Stimulated activated naive CD4-positive, alpha-beta T cell (primary cell): ENCODE data around the gene ADAM33.

Source experiments
- DNase-seq, 6 experiments: peaks; one replicate each; lab custom pipeline; 2025; lab: John Stamatoyannopoulos, UW

The ADAM33 gene

DNA sequence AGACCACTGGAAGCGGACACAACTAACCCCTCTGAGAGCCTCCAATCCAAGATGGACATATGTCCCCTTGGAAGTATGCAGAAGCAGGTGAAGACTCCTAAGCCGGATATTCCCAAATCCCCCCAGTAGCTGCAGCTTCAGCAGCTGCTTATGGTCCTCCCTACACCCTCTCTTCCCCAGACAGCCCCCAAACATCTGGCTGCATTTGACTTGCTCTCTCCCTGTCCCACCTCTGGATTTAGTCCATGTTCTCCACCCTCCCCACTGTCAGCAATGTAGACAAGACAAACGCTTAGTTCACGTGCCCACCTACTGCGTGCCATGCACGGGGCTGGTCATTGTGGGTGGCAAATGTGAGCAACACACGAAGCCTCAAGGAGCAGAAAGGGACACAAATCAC is 4.6 kb upstream of the ADAM33 start:
- DNase-seq, result no peak

DNA sequence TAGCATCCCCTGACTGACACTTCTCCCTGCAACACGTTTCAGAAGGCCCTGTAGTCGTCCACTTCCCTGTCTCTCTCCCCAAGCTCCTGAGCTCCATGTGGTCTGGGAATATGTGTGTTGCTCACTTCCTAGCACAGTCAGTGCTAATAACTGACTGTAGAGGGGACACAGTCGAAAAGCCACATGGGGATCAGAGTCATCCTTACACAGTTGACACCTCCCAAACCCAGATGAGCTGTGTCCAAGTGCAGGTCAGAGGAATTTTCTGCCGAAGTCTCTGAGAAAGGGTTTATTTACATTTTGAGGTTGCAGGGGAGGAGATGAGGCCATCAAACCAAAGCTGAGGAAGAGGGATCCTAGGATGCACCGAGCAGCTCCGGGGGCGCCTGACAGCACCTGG is 3.5 kb upstream of the ADAM33 start:
- DNase-seq, result no peak

GRCh38 chr20:3681352-3681930 is 369 bp downstream of the ADAM33 start:
- DNase-seq, result no peak

- DNase-seq, result no peak
These were observed 984 bp downstream of the ADAM33 start for GRCh38 chr20:3680701-3681351.

GRCh38 chr20:3679749-3680700 is 1.8 kb downstream of the ADAM33 start:
- no peak for DNase-seq

DNA sequence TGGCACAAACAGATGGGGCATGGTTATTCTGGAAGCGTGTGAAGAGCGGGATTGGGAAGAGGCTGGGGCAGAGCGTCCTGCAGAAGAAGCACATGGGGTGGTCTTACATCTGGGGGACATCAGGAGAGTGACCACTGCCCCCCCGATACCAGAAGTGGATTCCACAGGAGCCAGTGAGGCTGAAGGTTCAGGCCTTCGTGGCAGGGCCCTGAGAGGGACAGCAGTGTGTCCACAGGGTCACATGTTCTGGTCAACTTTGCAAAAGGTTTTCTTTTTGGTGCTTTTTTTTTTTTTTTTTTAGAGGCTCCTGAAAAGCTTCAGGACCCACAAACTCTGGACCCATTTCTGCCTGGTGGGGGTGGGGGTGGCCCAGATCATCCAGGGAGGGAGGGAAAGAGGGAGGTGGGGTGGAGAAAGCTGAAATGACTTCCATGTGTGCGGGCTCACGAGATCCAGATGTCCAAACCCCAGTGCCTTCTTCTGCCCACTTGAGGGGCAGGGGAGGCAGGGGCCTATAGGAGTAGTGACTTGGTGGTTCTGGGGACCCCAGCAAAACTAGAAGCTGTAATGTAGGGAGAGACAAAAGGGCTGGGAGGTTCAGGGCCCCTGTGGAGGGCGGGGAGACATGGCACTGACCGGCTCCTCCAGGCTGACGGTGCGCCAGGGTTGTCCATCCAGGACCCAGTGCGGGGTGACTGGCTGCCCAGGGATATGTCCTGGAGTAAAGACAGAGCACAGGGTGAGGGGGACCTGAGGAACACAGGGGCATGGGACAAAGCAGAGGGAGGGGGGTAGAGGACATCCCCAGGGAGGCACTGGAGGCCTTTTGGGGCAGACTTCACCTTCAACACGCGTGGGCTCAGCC is 2.7 kb downstream of the ADAM33 start:
- no peak for DNase-seq

DNA sequence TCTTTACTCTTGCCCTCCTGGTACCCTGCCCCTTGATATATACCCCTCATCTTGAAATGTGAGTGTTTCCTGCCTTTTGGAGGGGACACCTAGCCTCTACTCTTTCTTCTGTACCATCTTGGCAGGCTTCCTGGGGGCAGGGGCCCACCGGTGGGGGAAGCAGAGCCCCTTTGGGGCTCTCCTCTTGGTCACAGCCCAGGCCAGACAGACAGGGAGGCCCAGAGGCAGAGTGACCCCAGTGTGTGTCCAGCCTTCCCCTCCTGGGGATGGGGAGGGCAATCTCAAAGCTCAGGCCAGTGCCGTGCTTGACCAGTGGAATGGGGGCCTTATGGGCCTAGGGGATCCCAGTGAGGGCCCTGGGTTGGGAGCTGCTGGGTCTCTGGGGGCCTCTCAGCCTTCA is 3.6 kb downstream of the ADAM33 start:
- no peak for DNase-seq

DNA sequence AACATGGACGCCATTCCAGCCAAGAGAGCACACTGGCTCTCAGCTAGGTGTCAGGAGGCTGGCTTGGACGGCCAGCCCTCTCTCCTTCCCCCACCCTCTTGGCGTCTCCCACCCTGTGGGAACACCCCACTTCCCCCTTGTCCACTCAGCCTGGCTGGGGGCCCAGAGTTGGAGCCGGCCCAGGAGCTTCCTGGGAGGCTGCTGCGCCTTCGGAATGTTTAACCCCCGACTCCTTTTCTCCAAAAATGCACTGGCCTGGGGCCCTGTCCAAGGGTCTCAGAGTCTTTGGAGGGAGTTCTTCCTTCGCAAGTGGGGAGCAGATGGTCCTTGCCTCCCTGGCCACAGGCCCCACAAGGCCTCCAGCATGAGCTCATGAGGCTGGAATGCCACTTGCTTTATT is 4.1 kb downstream of the ADAM33 start:
- DNase-seq, result no peak

DNA sequence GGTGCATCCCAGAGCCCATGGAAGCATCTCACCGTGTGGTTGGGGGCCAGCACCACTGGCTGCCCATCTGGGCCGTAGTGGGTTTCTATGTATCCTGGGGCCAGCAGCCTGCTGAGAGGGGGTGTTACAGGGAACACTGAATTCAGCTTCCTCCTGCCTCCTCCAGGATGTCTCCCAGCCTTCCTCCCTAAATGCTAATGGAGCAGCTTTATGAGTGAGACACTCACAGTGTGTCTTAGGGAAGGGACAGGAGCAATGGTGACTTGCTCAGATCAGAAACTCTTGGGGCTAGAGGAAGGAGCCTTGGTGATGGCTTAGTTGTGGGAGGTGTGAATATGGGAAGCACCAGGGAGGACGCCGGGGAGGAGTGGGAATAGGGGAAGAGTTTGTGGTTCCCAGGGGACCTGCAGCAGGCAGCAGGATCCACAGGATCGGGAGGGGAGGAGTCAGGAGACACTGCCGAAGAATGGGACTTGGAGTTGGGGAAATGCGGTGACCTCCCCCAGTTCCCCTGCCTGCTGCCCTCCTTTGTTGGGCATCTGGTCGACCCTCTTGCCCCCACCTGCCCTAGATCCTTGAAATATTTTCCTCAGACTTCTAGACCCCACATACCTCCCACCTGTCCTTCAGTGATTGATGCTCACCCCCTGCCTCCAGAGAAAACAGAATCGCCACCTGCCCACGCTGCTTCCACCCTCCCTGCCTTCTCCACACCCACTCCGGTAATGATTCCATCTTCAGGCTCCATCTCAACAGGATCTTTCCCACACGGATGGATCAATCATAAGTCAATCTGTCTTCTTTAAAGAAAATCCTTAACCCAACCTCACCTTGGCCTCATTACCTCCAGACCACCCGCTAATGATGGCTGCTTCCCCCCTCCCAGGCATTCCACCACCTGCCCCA is 6.6 kb downstream of the ADAM33 start:
- DNase-seq, result no peak

GRCh38 chr20:3674447-3674846 is 7.4 kb downstream of the ADAM33 start:
- DNase-seq, result no peak

DNA sequence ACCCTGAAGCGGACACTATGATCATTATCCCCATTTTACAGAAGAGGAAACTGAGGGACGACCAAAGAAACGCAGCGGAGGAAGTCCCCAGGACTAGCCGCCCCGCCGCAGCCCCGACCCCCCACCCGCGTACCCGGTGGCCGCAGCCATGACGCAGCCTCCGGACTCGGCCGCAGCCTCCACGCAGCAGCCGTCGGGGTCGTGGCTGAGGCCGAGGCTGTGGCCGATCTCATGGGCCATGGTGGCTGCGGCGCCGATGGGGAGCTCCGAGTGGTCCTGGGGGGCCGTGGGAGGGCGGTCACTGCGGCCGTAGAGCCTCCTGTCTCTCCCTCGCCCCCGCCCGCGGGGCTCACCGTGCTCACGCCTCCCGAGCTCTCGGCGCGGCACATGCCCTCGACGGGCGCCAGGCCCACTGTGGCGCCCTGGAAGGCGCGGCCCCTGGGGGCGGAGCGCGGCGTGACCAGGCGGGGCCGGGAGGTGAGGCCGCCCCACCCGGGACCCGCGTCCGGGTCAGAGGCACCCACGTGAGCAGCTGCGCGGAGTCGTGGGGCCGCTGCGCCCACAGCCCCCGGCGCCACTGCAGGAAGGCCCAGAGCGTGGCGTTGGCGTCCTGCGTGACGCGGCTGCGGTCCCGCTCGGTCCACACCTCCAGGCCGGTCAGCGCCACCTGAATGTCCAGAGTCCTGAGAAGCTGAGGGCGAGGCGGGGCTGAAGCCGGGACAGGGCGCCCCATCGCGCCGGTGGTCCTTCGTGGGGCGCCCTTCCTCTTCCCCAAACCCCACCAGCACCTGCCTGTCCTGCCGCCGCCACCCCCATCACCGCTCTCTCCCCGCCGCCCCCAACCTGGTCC is 8.4 kb downstream of the ADAM33 start:
- DNase-seq, result no peak

DNA sequence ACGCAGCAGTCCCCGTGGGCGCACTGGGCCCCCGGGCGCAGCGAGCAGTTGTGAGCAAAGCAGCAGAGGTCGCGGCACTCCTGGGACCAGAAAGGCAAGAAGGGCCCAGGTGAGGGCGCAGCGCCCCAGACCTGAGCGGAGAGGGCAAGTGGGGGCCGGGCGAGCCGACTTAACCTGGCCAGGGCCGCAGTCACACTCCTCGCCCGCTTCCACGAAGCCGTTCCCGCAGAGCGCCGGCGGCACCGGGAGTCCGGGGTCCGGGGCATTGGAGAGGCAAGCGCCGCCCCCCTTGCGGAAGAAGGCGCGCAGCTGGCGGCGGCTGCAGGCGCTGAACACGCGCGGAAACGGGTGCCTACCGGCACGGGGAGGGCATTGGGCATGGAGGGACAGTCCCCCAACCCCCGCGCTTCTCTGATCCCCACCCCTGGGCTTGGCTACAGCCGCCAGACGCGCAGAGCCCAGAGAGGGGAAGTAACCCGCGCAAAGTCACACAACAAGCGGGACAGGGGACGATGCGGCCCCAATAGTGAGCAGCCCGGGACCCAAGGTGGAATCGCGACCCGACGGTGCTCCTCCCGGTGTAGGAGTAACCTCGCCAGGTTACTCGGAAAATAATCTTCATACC is 9.2 kb downstream of the ADAM33 start:
- DNase-seq, result no peak

DNA sequence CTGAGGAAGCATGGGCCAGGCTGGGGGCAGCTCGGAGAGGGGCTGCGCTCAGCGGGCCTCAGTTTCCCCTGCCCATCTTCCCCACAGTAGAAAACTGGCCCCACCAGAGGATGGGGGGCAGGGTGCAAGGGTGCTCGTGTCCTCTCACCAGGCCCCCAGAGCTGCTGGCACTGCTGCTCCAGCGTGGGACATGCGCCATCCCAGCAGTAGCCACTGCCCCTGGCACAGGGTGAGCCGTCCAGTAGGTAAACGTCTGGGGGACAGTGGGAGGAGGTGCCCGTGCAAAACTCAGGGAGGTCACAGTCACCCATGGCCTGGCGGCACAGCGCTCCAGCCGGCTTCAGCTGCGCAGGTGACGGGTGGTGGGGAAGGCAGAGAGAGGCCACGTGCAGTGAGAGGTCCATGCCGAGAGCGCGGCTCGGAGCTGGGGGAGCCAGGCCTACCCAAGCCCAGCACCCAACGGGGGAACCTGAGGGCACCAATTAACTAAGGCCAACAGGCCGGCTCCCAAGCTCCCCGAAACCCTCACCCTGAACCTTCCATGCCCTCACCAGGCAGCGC is 9.7 kb downstream of the ADAM33 start:
- no peak for DNase-seq

DNA sequence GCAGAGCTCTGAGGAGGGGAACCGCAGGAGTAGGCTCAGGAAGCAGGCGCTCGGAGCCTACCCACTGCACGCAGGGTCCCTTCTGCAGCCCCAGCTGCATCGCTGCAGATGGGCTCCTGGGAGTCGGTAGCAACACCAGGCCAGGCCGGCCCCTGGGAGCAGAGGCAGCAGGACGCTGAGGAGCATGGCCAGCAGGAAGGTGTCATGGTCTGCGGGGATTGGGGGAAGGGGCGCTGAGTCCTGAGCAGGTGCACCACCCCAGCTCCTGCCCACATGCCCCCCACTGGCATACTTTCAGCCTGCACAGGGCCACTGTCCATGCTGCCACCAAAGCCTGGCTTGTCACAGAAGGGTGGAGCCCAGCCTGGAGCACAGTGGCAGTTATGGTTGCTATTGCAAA is 10.9 kb downstream of the ADAM33 start:
- DNase-seq, result no peak

DNA sequence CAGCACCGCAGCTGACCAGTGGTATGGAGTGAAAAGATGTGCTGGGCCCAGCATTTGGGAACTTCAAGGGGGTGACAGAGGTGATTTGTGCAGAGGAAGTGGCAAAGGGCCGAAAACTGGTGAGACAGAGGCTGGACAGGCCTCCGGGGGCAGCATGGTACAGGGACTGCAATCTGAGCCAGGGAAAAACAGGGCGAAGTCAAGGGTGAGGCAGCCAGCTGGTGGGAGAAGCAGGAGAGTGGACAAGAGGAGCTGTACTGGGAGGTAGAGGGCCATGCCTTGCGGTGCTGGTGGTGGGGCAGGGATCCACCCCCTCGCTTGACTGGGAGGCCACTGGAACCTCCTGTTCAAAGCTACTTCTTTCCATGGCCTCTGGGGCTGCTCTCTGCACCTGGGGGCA is 11.3 kb downstream of the ADAM33 start:
- no peak for DNase-seq

GRCh38 chr20:3669710-3670367 is 12.0 kb downstream of the ADAM33 start:
- no peak for DNase-seq

DNA sequence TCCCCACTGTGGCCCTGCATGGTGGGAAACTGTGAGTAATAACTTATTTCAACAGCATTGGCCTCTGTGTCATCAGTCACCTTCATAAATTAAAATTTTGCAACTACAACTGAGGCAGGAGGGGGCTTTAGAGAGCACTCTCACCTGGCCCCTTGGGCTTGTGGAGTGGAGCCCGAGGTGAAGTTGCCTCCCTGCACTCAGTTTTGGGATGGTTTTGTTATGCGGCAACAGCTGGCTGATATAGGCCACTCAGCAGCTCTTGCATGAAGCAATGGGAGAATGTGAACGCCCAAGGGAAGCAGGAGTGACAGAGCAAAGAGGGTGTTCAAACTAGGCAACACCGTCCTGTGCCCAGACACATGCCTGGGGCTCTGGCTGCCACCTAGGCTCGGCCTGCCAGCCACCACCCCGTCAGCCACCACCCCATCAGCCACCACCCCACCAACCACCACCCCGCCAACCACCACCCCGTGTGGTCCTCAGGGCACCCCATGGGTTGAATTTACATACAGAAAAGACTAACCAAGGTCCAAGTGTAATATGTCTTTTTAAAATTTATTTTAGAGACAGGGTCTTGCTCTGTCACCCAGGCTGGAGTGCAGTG is 14.3 kb downstream of the ADAM33 start:
- no peak for DNase-seq

GRCh38 chr20:3663858-3664257 is 18.0 kb downstream of the ADAM33 start:
- no peak for DNase-seq
